Stomach (tissue), 4 donors: ENCODE results near the gene ROBO2.

Source experiments
- CTCF ChIP-seq, 7 experiments: fragments of 450-650 bp in 4 of 7; fragments of 200-600 bp in 3 of 7; sonication (generic) in 3 of 7; IDR thresholded peaks; one replicate each; pipeline ENCODE4 v1.5.1; 2016 to 2019; ENCODE audit warnings: antibody characterized with exemption in 7 of 7, control low read depth in 2 of 7, mild to moderate bottlenecking in 1 of 7
- POLR2A ChIP-seq, 4 donors: fragments of 450-650 bp; IDR thresholded peaks; one replicate each; pipeline ENCODE4 v1.6.1; 2016; ENCODE audit warnings: antibody characterized with exemption in 4 of 4, control low read depth in 2 of 4, mild to moderate bottlenecking in 1 of 4, moderate library complexity in 1 of 4

DNA sequence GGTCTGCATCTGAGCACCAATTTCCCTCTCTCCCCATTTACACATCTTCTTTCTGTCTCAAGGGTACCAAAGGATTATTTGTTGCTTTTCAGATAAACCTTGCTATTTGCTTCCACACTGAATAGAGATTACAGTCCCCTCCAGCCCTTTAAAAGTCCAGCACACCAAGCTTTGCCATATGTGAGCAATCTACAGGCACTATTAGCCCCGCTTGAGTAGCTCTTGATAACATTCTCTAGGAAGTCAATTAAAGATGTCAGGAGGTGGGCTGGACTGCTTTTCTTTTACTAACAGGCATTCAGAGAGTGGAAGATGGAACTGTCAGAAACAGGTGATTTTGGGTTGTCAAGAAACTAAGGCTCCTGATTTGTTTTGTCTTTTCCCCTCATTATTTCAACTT is 417.0 kb downstream of the ROBO2 start:
- TF ChIP-seq POLR2A (IDR thresholded peaks at IDR 0.05) (no peak), CTCF (IDR thresholded peaks at IDR 0.05) (no peak)
